ENCODE data around the gene B4GALT1. TPM values are rescaled to one million over a fixed set of nuclear protein-coding genes. Genes with fewer than 3 reads are reported as not detected.
A peak's percentile ranks its signal among the peaks of the same experiment; 100 is the strongest.

Gene B4GALT1
- polyA plus RNA-seq, 3 donors from 2014 or later: 21.7 to 49.2 (median 44.2) TPM

- Mint-ChIP-seq H3K9me3 (no peaks in the 10 kb centered on the region), H3K27ac (peak overlapping the region in 2 of 6 donors; percentile 15 to 33), H3K4me3 (no peak overlapping the region), H3K36me3 (peaks cover 15 to 50% (median 41%) of the 10 kb centered on the region in 3 donors), H3K27me3 (ENCODE audit: low read depth in 3 of 3) (peaks cover 0 to 6% (median 0%) of the 10 kb centered on the region in 3 donors), H3K4me1 (peaks cover 5 to 17% of the 10 kb centered on the region in 2 donors)
- DNase-seq: no peak
Measured at GRCh38 chr9:33065157-33066076, 101.7 kb downstream of the B4GALT1 start.

Other genes starting within 250 kb of the B4GALT1 start
- gene APTX, start 165.7 kb downstream of the B4GALT1 start, polyA plus RNA-seq: 10 to 100 TPM; 32.7 to 43.1 (median 33.8) TPM
- gene DNAJA1, start 142.1 kb downstream of the B4GALT1 start, polyA plus RNA-seq: 100 to 1,000 TPM in 1 of 3 donors, 10 to 100 TPM in 2; 64.2 to 108 (median 95.2) TPM
- 10 to 100 TPM; 15.5 to 35.7 (median 22.5) TPM for gene SMU1, start 90.7 kb downstream of the B4GALT1 start, polyA plus RNA-seq
- not detected for gene SPINK4, start 72.8 kb upstream of the B4GALT1 start, polyA plus RNA-seq
- gene BAG1, start 97.4 kb upstream of the B4GALT1 start, polyA plus RNA-seq: 100 to 1,000 TPM in 2 of 3 donors, 10 to 100 TPM in 1; 94.7 to 164 (median 137) TPM
- 10 to 100 TPM; 44.0 to 66.2 (median 57.6) TPM for gene CHMP5, start 97.7 kb upstream of the B4GALT1 start, polyA plus RNA-seq
- gene NFX1, start 123.2 kb upstream of the B4GALT1 start, polyA plus RNA-seq: 10 to 100 TPM in 2 of 3 donors, 1 to 10 TPM in 1; 8.8 to 27.0 (median 11.8) TPM
- gene AQP7, start 235.2 kb upstream of the B4GALT1 start, polyA plus RNA-seq: not detected